ENCODE results near the gene ITSN1. TPM values are rescaled to one million over a fixed set of nuclear protein-coding genes. Genes with fewer than 3 reads are reported as not detected.
A peak's percentile ranks its signal among the peaks of the same experiment; 100 is the strongest.

Gene ITSN1
- total RNA-seq (2014; rRNA removed; shearing (Covaris generic)) (68.2 and 77.9 TPM in 2 replicates), polyA plus RNA-seq (2016; fragmentation: Nextera tagmentation; extraction: Ambion mirVana) (83.4 and 95.7 TPM in 2 replicates)
- long read RNA-seq, partial matches to known transcripts, result 39 of 44 reads
- long read RNA-seq, other reads (novel, unspliced or antisense), result 5 of 44 reads

- TF ChIP-seq EZH2 (IDR thresholded peaks at IDR 0.05; ENCODE audit: low read depth, unreplicated experiment) (no peak), EZH2phosphoT487 (IDR thresholded peaks at IDR 0.05; ENCODE audit: unreplicated experiment) (no peak), STAT1 (IDR thresholded peaks at IDR 0.05; ENCODE audit: unreplicated experiment) (no peak), POLR2AphosphoS5 (IDR thresholded peaks at IDR 0.05; ENCODE audit: low read depth) (peak; percentile 87), ETS1 (IDR thresholded peaks at IDR 0.05) (no peak), NANOG (IDR thresholded peaks at IDR 0.05; ENCODE audit: borderline replicate concordance) (no peak), CREB1 (CRISPR knock-in tag; IDR thresholded peaks at IDR 0.05; ENCODE audit: low read depth) (peak; percentile 4; the same call in 1 of the 2 replicates), JUNB (IDR thresholded peaks at IDR 0.05; ENCODE audit: unreplicated experiment) (no peak), ZNF114 (CRISPR knock-in tag; IDR thresholded peaks at IDR 0.05) (no peak)
- no peaks in the 10 kb centered on the region for H3K9me3 Mint-ChIP-seq
- no peaks in the 10 kb centered on the region for H3F3A ChIP-seq (replicated peaks; ENCODE audit: low read depth)
- peak within 1 kb of the TSS; percentile 99 for H3K27ac Mint-ChIP-seq
- peaks cover 2% of the 10 kb centered on the region; the same call in 2 of the 3 replicates for H3K36me3 Mint-ChIP-seq (ENCODE audit: low read depth)
- H3K27me3 Mint-ChIP-seq (ENCODE audit: insufficient read depth, low read depth, poor library complexity), result peaks cover 2% of the 10 kb centered on the region
- peaks cover 29% of the 10 kb centered on the region for H3K4me1 ChIP-seq (ENCODE audit: insufficient read depth)
- H3K79me2 ChIP-seq (replicated peaks; ENCODE audit: insufficient read depth), result peaks cover 72% of the 10 kb centered on the region
- ATAC-seq (peak; percentile 80), DNase-seq (ENCODE audit: low spot score) (peak; percentile 100)
- peak within 1 kb of the TSS; percentile 69 for H3K4me3 ChIP-seq
- H3K9me2 ChIP-seq (ENCODE audit: insufficient read depth), result no peaks in the 10 kb centered on the region
- H3K27ac ChIP-seq (ENCODE audit: low read depth), result peak within 1 kb of the TSS; percentile 91
- no peaks in the 10 kb centered on the region for H3K36me3 ChIP-seq (ENCODE audit: insufficient read depth)
- H3K4me1 Mint-ChIP-seq, result peaks cover 23% of the 10 kb centered on the region
- no peaks in the 10 kb centered on the region for H3K27me3 ChIP-seq (ENCODE audit: insufficient read depth)
- H3K4me2 ChIP-seq, result peak within 1 kb of the TSS; percentile 90
- H2AFZ ChIP-seq, result peak within 1 kb of the TSS; percentile 53; the same call in 1 of the 2 replicates
- H4K20me1 ChIP-seq (replicated peaks; ENCODE audit: insufficient read depth), result peaks cover 9% of the 10 kb centered on the region
- H3K4me3 Mint-ChIP-seq, result peak within 1 kb of the TSS; percentile 88
Observed at GRCh38 chr21:33642027-33642895, at the start of gene ITSN1. ITSN1 (plus strand) TSS chr21:33642501; CDS start chr21:33718829, 76,328 bp downstream.

GRCh38 chr21:33598051-33598450 is 44.2 kb upstream of the ITSN1 start:
- Histone ChIP-seq H4K20me1 (replicated peaks; ENCODE audit: insufficient read depth) (no peaks in the 10 kb centered on the region), H3K79me2 (replicated peaks; ENCODE audit: insufficient read depth) (no peaks in the 10 kb centered on the region), H3K4me3 (no peak overlapping the region), H3K4me2 (no peak overlapping the region), H3K36me3 (ENCODE audit: insufficient read depth) (no peaks in the 10 kb centered on the region), H2AFZ (no peak overlapping the region), H3F3A (replicated peaks; ENCODE audit: low read depth) (no peaks in the 10 kb centered on the region), H3K4me1 (ENCODE audit: insufficient read depth) (no peaks in the 10 kb centered on the region), H3K27ac (ENCODE audit: low read depth) (no peak overlapping the region), H3K9me2 (ENCODE audit: insufficient read depth) (no peaks in the 10 kb centered on the region), H3K27me3 (ENCODE audit: insufficient read depth) (no peaks in the 10 kb centered on the region)
- no peak for ATAC-seq
- Mint-ChIP-seq H3K4me1 (no peaks in the 10 kb centered on the region), H3K36me3 (ENCODE audit: low read depth) (peaks cover 8% of the 10 kb centered on the region; the same call in 2 of the 3 replicates), H3K4me3 (no peak overlapping the region), H3K9me3 (no peaks in the 10 kb centered on the region), H3K27me3 (ENCODE audit: insufficient read depth, low read depth, poor library complexity) (peaks cover 3% of the 10 kb centered on the region), H3K27ac (no peak overlapping the region)
- DNase-seq (ENCODE audit: low spot score), result no peak
- TF ChIP-seq STAT1 (IDR thresholded peaks at IDR 0.05; ENCODE audit: unreplicated experiment) (no peak), REST (IDR thresholded peaks at IDR 0.05; ENCODE audit: unreplicated experiment) (no peak), CREB1 (CRISPR knock-in tag; IDR thresholded peaks at IDR 0.05; ENCODE audit: low read depth) (no peak), EZH2 (IDR thresholded peaks at IDR 0.05; ENCODE audit: low read depth, unreplicated experiment) (no peak), NANOG (IDR thresholded peaks at IDR 0.05; ENCODE audit: borderline replicate concordance) (no peak), CTCF (conservative IDR thresholded peaks at IDR 0.05; ENCODE audit: low read depth in 2 of 2) (no peak), ZNF331 (CRISPR knock-in tag; IDR thresholded peaks at IDR 0.05; ENCODE audit: low read depth) (no peak), POLR2AphosphoS5 (IDR thresholded peaks at IDR 0.05; ENCODE audit: low read depth) (no peak), ZNF114 (CRISPR knock-in tag; IDR thresholded peaks at IDR 0.05) (no peak), EZH2phosphoT487 (IDR thresholded peaks at IDR 0.05; ENCODE audit: unreplicated experiment) (no peak)
